ENCODE measurements around the gene RFC2.

DNA sequence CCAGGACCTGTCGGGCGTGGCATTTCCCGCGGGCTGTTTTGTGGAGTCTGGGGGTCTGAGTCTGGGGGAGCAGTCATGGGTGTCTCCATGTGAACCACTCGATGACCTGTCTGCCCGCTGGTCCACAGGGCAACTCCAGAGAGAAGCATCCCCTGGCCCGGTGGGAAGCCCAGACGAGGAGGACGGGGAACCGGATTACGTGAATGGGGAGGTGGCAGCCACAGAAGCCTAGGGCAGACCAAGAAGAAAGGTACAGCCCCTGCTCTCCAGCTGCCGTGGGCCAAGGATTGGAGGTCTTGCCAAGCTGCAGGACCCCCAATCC, 29.7 kb downstream of the RFC2 start:
- TF ChIP-seq EZH2 (IDR thresholded peaks at IDR 0.05; ENCODE audit: insufficient read depth, poor library complexity, severe bottlenecking) (no peak), EZH2phosphoT487 (IDR thresholded peaks at IDR 0.05; ENCODE audit: insufficient read depth, low read depth) (no peak)

All from GM23248 (cell line).